Activated gamma-delta T cell treated with anti-CD3 and anti-CD28 coated beads, Interleukin-2, amount 50 U/mL, for 16 hours (primary cell): ENCODE results near the gene IL6.
"Not testable (repeated sequence)": the region's sequence is repeated elsewhere in the genome, so short reads cannot be mapped to it uniquely, and the experiment has no call there.

Experiments
- DNase-seq: peaks from one replicate; pipeline ENCODE4 v3.0.0-alpha.2; 2020; ENCODE audit warnings: low read depth

The IL6 gene

DNA sequence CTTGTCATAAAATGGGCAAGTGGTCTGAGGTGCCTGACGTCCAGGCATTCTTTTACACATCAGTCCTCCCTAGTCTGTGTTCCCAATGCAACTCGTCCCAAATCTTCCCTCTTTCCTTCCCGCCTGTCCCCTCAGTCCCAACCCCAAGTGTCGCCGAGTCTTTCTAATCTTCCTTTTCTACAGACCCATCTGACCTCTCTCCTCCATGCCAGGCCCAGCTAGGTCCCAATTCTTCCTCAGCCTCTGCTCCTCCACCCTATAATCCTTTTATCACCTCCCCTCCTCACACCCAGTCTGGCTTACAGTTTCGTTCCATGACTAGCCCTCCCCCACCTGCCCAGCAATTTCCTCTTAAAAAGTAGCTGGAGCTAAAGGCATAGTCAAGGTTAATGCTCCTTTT is 22.3 kb upstream of the IL6 start:
- DNase-seq = not testable (repeated sequence)

DNA sequence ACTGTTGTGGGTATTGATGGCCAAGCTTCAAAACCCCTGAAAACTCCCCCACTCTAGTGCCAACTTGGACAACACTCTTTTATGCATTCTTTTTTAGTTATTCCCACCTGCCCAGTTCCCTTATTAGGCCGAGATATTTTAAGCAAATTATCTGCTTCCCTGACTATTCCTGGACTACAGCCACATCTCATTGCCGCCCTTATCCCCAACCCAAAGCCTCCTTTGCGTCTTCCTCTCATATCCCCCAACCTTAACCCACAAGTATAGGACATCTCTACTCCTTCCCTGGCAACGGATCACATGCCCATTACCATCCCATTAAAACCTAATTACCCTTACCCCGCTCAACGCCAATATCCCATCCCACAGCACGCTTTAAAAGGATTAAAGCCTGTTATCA is 21.1 kb upstream of the IL6 start:
- DNase-seq = not testable (repeated sequence)

DNA sequence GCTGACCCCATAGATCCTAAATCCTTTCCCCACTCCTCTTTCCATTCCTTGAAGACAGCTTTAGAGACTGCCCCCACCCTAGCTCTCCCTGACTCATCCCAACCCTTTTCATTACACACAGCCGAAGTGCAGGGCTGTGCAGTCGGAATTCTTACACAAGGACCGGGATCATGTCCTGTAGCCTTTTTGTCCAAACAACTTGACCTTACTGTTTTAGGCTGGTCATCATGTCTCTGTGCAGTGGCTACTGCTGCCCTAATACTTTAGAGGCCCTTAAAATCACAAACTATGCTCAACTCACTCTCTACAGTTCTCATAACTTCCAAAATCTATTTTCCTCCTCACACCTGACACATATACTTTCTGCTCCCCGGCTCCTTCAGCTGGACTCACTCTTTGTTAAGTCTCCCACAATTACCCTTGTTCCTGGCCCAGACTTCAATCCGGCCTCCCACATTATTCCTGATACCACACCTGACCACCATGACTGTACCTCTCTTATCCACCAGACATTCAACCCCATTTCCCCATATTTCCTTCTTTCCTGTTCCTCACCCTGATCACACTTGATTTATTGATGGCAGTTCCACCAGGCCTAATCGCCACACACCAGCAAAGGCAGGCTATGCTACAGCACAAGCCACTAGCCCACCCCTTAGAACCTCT is 19.8 kb upstream of the IL6 start:
- not testable (repeated sequence) for DNase-seq

- DNase-seq = not testable (repeated sequence)
Measured at GRCh38 chr7:22708214-22708613, 18.8 kb upstream of the IL6 start.

DNA sequence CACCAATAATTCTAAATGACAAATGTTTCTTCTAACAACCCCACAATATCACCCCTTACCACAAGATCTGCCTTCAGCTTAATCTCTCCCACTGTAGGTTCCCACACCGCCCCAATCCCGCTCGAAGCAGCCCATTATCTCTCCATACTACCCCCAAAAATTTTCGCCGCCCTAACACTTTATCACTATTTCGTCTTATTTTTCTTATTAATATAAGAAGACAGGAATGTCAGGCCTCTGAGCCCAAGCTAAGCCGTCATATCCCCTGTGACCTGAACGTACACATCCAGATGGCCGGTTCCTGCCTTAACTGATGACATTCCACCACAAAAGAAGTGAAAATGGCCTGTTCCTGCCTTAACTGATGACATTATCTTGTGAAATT is 18.3 kb upstream of the IL6 start:
- not testable (repeated sequence) for DNase-seq

DNA sequence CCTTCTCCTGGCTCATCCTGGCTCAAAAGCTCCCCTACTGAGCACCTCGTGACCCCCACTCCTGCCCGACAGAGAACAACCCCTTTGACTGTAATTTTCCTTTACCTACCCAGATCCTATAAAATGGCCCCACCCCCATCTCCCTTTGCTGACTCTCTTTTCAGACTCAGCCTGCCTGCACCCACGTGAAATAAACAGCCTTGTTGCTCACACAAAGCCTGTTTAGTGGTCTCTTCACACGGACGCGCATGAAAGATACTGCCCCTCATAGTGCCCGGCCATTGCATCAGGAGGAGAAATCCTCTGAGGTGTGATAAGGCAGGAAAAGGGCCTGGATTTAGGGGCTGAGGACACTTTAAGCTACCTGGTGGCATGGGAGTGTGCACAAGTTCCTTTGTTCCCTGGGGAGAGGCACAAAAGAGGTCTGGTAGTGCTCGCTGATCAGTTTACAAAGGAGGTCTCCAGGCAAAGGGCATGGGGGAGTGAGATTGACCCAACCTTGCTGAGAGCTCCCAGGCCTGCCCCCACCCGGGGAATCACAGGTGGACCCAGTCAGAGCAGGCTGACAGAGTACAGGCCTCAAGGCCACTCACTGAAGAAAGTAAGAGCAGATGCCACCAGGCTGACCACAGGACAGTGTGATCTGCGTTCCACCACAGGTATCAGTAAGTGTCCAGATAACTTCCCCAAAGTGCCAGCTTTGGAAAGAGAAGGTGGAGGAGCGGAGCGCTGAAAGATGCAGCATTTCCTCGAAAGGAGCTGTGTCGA is 17.8 kb upstream of the IL6 start:
- not testable (repeated sequence) for DNase-seq

DNA sequence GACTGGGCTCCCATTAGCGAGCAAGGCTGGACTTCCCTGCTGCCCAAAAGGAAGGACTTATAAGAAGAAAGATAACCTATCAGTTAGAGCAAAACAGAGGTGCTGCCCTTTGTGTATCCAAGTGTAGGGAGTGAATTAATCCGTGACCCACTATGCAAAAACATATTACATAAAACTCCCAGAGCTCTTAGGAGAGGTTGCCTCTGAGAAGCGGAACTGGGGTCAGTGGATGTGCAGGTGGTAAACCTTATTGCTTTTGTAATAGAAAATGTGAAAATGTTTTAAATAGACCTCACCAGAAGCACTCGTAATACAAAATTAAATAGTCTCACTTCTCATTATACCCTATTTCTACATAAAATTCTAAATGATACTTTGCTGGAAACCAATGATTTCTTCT is 17.1 kb upstream of the IL6 start:
- DNase-seq = no peak

DNA sequence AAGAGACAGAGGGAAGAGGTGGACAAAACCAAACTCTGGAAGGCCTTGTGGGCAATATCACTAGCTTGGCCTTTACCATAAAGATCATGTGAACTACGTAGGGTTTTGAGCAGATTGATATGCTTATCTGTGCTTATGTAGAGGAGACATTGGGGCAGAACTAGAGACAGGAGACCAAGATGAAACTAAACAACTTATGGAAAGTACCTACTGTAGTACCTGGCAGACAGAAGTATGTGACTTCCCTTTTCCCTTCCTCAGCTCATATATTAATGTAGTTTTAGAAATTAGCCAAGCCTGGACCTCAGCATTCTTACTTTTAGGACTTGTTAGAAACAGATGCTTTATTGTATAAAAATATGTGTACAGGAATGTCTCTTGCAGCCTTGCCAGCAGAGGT is 14.0 kb upstream of the IL6 start:
- no peak for DNase-seq

GRCh38 chr7:22713463-22713862 is 13.5 kb upstream of the IL6 start:
- no peak for DNase-seq

DNA sequence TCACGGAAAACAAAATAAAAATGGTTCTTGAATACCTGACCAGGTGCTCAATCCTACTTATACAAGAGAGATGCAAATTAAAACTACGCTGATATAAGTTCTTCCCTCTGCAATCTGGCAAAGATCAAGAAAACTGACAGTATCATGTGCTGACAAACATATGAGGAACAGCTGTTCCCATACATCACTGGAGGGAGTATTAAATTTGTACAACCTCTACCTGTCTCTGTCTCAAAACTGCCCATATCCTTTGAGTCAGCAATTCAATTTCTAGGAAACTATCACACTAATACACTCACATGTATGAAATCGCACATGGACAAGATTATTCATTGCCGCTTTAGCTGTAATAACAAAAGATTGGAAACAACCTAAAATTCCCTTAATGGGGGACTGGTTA is 11.0 kb upstream of the IL6 start:
- DNase-seq = no peak

DNA sequence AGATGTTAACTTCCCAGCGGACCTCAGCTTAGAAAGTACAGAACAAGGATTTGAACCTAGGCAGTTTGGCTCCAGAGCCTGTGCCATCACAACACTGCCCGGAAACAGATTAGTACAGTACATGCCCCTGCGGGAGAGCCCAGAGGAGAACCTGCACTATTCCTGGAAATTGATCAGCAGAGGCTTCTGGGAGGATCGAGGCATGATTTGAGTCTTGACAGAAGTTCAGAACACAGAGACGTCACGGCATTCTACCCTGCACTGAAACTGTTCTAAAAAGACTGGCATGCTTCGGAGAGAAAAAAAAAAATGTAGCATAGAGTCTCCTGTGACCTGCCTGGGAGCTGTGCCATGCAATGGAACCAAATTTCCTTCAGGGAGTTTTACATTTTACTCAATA is 9.2 kb upstream of the IL6 start:
- DNase-seq = no peak

- DNase-seq = no peak
Measured at GRCh38 chr7:22718200-22718711, 8.7 kb upstream of the IL6 start.

DNA sequence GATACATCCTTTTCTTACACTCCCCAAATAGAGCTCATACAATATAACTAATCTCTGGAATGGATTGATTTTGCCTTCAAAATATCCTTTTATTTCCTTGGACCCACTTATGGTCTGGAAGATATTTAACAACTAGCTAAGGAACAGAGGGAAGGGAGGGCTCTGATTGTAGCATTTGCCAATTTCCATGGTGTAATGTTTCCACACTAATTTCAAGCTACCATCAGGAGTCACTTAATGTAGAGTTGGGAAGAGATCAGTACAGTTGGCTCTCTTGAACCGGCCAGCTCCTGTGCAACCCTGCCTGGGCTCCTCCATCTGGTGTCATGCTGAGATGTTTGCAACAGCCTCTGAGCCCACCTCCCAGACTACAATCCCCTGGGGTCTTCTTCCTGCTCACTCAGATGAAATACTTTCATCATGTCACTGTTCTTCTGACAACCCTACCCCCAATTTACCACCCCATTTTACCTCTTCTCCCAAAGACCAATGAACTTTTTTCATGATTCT is 8.0 kb upstream of the IL6 start:
- DNase-seq = no peak

GRCh38 chr7:22720791-22721786 is 5.9 kb upstream of the IL6 start:
- no peak for DNase-seq

DNA sequence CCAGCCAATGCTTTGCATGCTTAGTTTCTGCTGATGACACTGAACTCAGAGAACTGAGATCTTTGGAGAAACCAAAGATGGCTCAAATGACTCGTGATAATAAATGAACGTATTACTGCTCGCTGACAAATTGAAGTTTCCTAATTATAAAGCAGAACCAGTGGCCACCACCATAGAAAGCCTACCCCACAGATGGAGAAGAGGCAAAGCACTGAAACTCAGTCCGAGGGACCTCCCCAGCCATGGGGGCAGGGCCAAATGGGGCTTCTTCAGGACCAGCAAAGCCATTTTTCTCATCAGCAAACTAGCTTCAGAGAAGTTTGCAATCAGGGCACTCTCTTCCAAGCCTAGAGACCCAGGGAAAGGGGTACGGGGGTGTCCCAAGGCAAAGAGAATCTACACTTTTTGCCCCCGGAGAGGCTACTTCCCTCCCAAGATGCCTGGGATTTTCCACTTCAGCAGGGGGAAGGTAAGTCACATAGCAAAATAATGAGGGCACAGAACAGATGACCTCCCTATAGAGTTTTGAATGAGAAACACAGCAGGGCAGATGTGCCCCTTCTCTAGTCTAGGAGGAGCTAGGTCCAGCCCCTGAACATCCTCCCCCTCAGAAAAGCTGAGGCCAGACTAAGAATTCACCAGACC is 4.3 kb upstream of the IL6 start:
- DNase-seq = no peak

DNA sequence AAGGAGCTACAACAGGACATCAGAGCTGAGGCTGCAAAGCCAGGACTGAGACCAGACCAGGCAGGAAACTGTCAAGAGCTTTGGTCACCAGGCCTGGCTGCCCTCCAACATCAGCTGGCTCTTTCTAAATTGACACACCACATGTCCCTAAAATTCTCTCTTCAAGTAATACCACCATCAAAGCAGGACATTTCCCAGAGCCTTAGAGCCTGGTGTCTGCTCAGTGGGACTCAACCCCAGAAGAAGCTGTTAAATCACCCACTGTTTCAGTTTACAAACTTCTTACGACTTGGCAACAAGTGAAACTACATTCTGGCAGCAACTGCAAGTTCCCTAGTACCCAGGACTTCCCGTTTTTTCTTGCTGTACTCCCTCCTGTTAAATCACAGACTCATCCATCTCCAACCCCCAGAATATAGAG is 3.8 kb upstream of the IL6 start:
- no peak for DNase-seq

GRCh38 chr7:22723637-22724036 is 3.4 kb upstream of the IL6 start:
- no peak for DNase-seq

- DNase-seq = no peak
Measured at GRCh38 chr7:22724861-22725260, 2.1 kb upstream of the IL6 start.

- no peak for DNase-seq
Measured at GRCh38 chr7:22725585-22725984, 1.4 kb upstream of the IL6 start.

GRCh38 chr7:22726345-22726906 is 574 bp upstream of the IL6 start:
- DNase-seq = no peak

DNA sequence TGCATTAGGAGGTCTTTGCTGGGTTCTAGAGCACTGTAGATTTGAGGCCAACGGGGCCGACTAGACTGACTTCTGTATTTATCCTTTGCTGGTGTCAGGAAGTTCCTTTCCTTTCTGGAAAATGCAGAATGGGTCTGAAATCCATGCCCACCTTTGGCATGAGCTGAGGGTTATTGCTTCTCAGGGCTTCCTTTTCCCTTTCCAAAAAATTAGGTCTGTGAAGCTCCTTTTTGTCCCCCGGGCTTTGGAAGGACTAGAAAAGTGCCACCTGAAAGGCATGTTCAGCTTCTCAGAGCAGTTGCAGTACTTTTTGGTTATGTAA is 675 bp downstream of the IL6 start:
- no peak for DNase-seq
